HUES6 (cell line): ENCODE measurements around the gene SASH1.

Source experiments
- H3K27ac ChIP-seq: 2 replicates; pipeline ENCODE4 v1.7.0; 2013; ENCODE audit warnings: low read depth, mild to moderate bottlenecking, low read length, inconsistent platforms
- H3K27me3 ChIP-seq: 2 replicates; pipeline ENCODE4 v1.6.1; 2013; ENCODE audit warnings: low read length; ENCODE audit not compliant: control insufficient read depth, insufficient read depth
- H3K36me3 ChIP-seq: 2 replicates; pipeline ENCODE4 v1.6.1; 2013; ENCODE audit warnings: low read length; ENCODE audit not compliant: control insufficient read depth, insufficient read depth
- H3K4me1 ChIP-seq: 2 replicates; pipeline ENCODE4 v1.6.1; 2013; ENCODE audit warnings: low read length; ENCODE audit not compliant: control insufficient read depth, insufficient read depth
- H3K4me3 ChIP-seq: 2 replicates; pipeline ENCODE4 v1.5.1; 2013; ENCODE audit warnings: low read depth, low read length
- H3K9ac ChIP-seq: one replicate; pipeline ENCODE4 v1.6.1; 2013; ENCODE audit warnings: mild to moderate bottlenecking, low read length
- H3K9me3 ChIP-seq: 2 replicates; pipeline ENCODE4 v1.6.1; 2013; ENCODE audit warnings: low read depth, low read length; ENCODE audit not compliant: control insufficient read depth, insufficient read depth

The SASH1 gene

DNA sequence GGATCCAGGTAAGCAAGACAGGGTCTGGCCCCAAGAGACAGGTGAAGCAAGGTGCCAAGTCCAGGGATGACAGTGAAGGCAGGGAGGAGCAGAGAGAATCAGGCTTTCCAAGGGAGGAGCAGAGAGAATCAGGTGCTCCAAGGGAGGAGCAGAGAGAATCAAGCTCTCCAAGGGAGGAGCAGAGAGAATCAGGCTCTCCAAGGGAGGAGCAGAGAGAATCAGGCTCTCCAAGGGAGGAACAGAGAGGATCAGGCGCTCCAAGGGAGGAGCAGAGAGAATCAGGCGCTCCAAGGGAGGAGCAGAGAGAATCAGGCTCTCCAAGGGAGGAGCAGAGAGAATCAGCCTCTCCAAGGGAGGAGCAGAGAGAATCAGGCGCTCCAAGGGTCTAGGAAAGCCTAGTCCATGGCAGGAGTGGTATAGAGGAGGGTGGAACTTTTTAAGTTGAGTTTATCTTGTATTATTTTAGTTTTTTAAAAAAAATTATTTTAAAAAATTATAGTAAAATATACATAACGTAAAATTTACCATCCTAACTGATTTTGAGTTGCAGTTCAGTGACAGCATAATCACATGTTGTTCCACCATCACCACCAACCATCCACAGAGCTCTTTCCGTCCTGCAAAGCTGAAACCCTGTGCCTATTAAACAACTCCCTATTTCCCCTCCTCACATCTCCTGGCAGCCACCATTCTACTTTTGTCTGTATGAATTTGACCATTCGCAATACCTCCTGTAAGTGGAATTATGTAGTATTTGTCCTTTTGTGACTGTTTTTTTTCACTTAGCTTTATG, 64.1 kb downstream of the SASH1 start:
- Histone ChIP-seq H3K4me1 (peaks cover 15% of the 10 kb centered on the region), H3K27ac (no peak overlapping the region), H3K36me3 (no peaks in the 10 kb centered on the region), H3K4me3 (no peak overlapping the region), H3K9me3 (no peaks in the 10 kb centered on the region), H3K27me3 (no peaks in the 10 kb centered on the region), H3K9ac (no peak overlapping the region)

DNA sequence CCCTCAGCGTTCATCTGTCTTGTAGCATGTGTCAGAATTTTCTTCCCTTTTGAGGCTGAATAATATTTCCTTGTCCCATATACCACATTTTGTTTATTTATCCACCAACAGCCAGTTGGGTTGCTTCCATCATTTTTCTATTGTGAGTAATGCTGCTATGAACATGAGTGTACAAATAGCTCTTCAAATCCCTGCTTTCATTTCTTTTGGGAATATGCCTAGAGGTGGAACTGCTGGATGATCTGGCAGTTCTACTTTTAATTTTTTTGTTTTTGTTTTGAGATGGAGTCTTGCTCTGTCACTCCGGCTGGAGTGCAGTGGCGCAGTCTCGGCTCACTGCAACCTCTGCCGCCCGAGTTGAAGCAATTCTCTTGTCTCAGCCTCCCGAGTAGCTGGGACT, 64.7 kb downstream of the SASH1 start:
- no peak overlapping the region for H3K4me3 ChIP-seq
- peaks cover 15% of the 10 kb centered on the region for H3K4me1 ChIP-seq
- no peak overlapping the region for H3K9ac ChIP-seq
- no peaks in the 10 kb centered on the region for H3K9me3 ChIP-seq
- H3K36me3 ChIP-seq: no peaks in the 10 kb centered on the region
- no peaks in the 10 kb centered on the region for H3K27me3 ChIP-seq
- no peak overlapping the region for H3K27ac ChIP-seq

DNA sequence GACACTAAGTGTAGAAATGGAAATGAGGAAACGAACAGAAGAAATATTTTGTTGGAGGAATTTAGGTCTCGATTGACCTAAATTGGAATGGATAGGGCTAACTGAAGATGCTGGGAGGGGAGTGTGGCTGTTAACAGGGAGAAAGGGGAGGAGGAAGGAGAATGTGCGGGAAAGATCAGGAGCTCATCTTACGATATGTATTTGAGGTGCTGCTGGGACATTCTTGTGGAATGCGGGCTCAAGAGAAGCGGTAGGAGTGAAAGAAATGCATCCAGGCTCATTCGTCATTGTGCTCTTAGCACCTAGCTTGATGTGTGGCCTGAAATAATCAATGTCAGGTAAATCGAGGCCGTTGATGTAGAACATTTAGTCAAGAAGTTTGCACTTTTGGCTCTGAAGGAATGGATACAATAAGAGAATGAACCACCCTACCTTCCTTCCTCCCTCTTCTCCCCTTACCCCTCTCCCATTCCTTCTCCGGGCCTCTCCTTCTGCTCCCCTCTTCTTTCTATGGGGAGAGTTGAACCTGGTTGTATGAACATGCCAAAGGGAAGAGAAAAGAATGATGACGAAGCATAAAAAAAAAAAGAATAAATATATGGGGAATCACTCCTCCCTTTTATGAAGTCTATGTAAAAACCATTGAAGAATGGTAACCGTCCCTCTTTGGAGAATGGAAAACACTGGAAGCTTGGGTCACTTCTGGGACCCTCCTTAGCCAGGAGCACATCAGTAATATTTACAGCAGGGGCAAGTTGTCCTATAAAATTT, 70.9 kb downstream of the SASH1 start:
- Histone ChIP-seq H3K4me3 (no peak overlapping the region), H3K27me3 (no peaks in the 10 kb centered on the region), H3K4me1 (peaks cover 7% of the 10 kb centered on the region; the same call in 1 of the 2 replicates), H3K36me3 (no peaks in the 10 kb centered on the region), H3K9me3 (no peaks in the 10 kb centered on the region), H3K27ac (no peak overlapping the region), H3K9ac (no peak overlapping the region)

DNA sequence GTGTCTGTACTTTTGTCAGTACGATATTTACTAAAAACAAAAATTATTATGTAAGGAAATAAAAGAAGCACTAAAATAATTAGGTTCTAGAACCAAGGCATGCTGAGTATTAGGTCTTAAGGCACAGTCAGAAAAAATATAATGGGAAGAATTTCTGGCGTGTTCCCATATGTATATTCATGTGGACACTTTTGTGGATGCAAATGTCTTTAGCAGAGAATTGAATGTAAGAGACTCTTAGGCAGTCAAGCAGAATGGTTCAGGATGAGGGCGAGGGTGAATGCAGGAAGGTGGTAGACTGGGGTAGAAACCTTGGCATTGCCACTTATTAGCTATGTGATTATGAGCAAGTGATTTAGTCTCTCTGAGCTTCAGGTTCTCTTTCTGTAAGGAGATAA, 71.5 kb downstream of the SASH1 start:
- Histone ChIP-seq H3K4me1 (peaks cover 7% of the 10 kb centered on the region; the same call in 1 of the 2 replicates), H3K27ac (no peak overlapping the region), H3K27me3 (no peaks in the 10 kb centered on the region), H3K9me3 (no peaks in the 10 kb centered on the region), H3K36me3 (no peaks in the 10 kb centered on the region), H3K4me3 (no peak overlapping the region), H3K9ac (no peak overlapping the region)

DNA sequence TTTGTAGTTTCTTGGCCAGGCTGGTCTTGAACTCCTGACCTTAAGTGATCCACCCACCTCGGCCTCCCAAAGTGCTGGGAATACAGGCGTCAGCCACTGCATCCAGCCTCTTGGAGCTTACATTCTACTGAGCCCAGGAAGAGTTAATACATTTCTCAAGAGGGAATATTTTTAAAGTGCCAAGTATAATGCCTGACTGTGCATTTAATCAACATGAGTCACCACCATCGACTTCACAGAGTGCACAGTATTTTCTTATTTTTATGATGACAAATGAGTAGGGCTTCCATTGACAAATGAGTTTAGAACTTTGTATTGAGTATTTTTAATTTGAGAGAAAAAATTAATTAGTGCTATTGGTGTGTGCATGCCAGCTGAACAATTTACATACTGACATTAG, 72.2 kb downstream of the SASH1 start:
- H3K27me3 ChIP-seq: no peaks in the 10 kb centered on the region
- no peak overlapping the region for H3K4me3 ChIP-seq
- H3K4me1 ChIP-seq: peaks cover 7% of the 10 kb centered on the region; the same call in 1 of the 2 replicates
- no peak overlapping the region for H3K9ac ChIP-seq
- H3K36me3 ChIP-seq: no peaks in the 10 kb centered on the region
- H3K9me3 ChIP-seq: no peaks in the 10 kb centered on the region
- no peak overlapping the region for H3K27ac ChIP-seq

DNA sequence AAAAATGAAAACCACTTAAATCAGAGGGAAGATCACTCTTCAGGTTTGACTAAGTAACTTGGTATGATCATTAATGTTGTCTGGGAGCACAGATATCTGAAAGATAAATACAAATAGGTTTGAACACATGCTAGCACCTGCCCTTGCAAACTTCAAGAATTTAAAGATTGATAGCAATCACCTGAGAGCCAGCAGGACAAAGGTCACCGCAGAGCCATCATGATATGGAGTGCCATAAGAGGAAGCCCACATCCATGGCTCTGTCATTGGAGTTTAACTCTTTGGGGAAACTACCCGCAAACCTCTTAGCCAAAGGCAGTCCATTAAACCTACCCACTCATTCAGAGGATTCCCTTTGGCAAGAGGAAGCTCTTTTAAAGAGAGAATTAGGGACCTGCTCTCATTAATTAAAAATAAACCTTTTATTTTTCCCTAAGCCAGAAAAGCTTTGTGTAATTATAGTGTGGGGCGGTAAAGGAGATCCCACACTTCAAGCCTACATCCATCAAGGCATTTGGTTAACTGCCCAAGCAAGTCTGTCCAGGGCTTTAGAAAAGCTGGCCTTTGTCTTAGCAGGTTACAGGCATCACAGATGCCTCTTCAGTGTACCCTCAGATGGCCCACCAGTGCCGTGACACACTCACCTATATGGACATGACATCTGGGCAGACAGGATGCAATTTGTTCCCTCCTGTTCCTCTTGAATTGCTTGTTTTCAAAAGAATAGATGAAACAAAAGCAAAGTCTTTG, 73.0 kb downstream of the SASH1 start:
- Histone ChIP-seq H3K4me3 (no peak overlapping the region), H3K9me3 (no peaks in the 10 kb centered on the region), H3K9ac (no peak overlapping the region), H3K36me3 (no peaks in the 10 kb centered on the region), H3K4me1 (peaks cover 7% of the 10 kb centered on the region; the same call in 1 of the 2 replicates), H3K27ac (no peak overlapping the region), H3K27me3 (no peaks in the 10 kb centered on the region)

DNA sequence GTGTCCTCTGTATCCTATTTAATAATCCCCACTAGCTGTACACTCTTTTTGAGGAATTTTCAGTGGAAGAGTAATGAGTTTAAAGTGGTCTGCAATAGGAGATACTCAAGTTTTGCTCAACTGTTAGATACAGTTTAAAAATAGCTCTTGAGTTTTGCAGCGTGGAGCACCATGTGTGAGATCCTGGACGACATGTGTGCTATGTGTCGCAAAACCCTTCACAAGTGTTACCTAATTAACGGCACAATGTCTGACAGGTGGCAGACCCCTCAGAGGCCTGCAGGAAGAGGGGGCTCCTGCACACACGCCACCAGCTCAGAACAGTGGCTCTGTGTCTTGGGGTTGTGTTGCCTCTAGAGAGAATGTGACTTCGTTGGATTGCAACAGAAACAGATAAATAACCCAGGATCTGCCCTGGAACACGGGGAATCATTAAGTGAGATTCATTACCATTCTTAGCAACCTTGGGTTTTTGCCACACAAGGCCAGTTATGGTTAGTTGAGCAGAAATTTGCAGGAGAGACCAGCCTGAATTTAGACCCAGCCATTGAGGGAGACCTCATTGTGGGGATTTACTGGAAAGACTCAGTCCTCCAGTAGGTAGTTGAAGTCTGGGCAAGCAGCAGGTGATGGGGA, 73.8 kb downstream of the SASH1 start:
- Histone ChIP-seq H3K4me1 (peaks cover 7% of the 10 kb centered on the region; the same call in 1 of the 2 replicates), H3K9ac (no peak overlapping the region), H3K36me3 (no peaks in the 10 kb centered on the region), H3K4me3 (no peak overlapping the region), H3K27ac (no peak overlapping the region), H3K9me3 (no peaks in the 10 kb centered on the region), H3K27me3 (no peaks in the 10 kb centered on the region)

DNA sequence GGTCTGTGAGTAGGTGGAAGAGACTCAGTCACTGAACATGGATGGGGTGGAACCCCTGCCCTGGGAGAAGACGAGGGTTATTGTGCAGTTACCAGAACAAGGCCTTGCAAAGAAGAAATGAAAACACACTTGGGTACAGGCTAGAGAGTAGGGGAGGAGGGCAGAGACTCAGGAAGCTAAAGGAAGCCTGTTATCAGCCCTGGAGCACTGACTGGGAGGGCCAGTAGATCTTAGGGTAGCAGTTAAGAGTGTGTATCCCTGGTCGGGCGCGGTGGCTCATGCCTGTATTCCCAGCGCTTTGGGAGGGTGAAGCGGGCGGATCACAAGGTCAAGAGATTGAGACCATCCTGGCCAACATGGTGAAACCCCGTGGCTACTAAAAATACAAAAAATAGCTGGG, 74.4 kb downstream of the SASH1 start:
- Histone ChIP-seq H3K27ac (no peak overlapping the region), H3K4me1 (peaks cover 7% of the 10 kb centered on the region; the same call in 1 of the 2 replicates), H3K27me3 (no peaks in the 10 kb centered on the region), H3K4me3 (no peak overlapping the region), H3K9ac (no peak overlapping the region), H3K9me3 (no peaks in the 10 kb centered on the region), H3K36me3 (no peaks in the 10 kb centered on the region)

DNA sequence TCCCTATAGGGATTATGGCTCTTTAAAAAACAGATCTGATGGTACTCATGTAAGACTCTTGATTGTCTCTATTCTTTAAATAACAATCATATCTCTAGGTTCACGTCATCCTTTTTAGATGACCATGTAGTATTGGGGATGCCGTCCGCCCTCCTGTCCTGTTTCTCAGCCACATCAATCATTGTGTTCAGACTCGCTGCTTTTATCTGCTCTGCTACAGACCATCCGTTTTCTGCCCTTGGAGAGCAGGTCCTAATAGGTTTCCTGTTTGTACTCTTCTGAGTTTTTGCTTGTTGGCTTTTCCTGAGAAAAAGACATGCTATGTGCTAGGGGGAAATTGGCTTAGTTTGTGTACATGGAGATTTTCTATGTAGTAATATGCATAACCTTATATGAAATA, 76.8 kb downstream of the SASH1 start:
- Histone ChIP-seq H3K9ac (no peak overlapping the region), H3K27ac (no peak overlapping the region), H3K4me3 (no peak overlapping the region), H3K4me1 (no peaks in the 10 kb centered on the region), H3K36me3 (no peaks in the 10 kb centered on the region), H3K9me3 (no peaks in the 10 kb centered on the region), H3K27me3 (no peaks in the 10 kb centered on the region)

DNA sequence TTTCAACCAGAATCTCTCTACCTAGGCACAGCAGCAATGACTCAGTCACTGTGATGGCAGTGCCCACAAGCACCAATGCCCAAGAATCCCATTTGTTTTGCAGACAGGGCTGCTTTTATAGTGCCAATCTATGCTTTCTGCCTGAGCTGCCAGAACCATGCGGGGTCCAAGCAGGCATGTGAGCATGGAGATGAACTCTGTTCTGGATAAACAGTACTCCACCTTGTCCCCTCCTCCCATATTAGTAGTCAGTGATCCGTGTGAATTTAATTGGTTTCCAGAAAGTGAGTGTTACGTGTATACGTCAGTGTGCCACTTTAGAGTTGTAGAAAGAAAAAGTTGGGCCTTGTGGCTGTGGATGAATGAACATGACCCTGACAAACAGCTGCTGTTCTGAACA, 79.4 kb downstream of the SASH1 start:
- H3K9ac ChIP-seq: no peak overlapping the region
- H3K27me3 ChIP-seq: no peaks in the 10 kb centered on the region
- H3K27ac ChIP-seq: no peak overlapping the region
- H3K4me1 ChIP-seq: no peaks in the 10 kb centered on the region
- no peak overlapping the region for H3K4me3 ChIP-seq
- H3K9me3 ChIP-seq: no peaks in the 10 kb centered on the region
- no peaks in the 10 kb centered on the region for H3K36me3 ChIP-seq
